Right renal cortex interstitium (tissue), 3 donors: ENCODE data around the gene CD2. TPM values are rescaled to one million over a fixed set of nuclear protein-coding genes. Genes with fewer than 3 reads are reported as not detected.

Experiments used
- DNase-seq, 3 donors: peaks; one replicate each; pipeline ENCODE4 v3.0.0-alpha.2; 2013; ENCODE audit warnings: low read depth in 3 of 3, low spot score in 2 of 3
- polyA plus RNA-seq, 3 donors: library from polyadenylated mRNA; unstranded; fragments of 120-200 nt; gene quantifications; one replicate each; pipeline ENCODE4 v1.2.1, GENCODE V29; 2013; ENCODE audit not compliant: insufficient read length in 3 of 3

Gene CD2
- polyA plus RNA-seq, 3 donors, result 0.35 to 1.1 (median 0.61) TPM

- no peak for DNase-seq
Measured at GRCh38 chr1:116726872-116727820, 27.1 kb upstream of the CD2 start.

DNA sequence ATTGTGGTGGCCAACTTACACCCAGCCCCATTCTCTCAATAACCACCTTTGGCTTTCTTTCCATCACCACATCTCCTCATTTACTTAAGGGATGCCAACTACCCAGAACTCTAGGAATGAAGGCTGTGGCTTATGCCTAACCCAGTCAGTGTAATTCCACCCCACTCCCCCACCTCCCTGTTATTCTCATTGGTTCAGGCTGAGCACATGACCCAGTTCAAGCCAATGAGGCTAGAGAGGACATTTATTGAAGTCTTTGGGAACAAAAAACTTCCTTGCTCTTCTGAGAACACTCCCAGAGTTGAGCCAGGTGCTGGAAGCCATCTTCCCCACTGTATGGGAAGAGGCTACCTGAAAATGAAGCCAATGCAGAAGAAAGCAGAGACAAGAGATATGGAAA, 22.8 kb upstream of the CD2 start:
- no peak for DNase-seq

GRCh38 chr1:116732726-116733125, 21.5 kb upstream of the CD2 start:
- no peak for DNase-seq

GRCh38 chr1:116733476-116734365, 20.5 kb upstream of the CD2 start:
- no peak for DNase-seq

DNA sequence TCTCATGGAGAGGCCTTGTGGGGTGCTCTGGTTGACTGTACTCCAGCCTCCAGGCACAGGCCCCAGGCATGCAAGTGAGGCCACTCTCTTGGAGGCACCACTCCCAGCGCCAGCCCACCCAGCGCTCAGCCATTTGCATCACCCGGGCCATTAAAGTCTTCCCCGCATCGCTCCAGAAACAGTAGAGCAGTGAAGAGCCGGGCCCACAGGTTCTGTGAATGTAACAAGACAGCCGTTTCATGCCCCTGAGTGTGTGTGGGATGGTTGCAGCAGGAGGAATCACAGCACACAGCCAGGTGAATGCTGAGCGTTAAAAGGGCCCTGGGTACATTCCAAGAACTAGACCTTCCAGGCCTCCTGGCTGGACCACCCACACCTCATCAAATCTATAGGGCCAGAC, 19.0 kb upstream of the CD2 start:
- no peak for DNase-seq

DNA sequence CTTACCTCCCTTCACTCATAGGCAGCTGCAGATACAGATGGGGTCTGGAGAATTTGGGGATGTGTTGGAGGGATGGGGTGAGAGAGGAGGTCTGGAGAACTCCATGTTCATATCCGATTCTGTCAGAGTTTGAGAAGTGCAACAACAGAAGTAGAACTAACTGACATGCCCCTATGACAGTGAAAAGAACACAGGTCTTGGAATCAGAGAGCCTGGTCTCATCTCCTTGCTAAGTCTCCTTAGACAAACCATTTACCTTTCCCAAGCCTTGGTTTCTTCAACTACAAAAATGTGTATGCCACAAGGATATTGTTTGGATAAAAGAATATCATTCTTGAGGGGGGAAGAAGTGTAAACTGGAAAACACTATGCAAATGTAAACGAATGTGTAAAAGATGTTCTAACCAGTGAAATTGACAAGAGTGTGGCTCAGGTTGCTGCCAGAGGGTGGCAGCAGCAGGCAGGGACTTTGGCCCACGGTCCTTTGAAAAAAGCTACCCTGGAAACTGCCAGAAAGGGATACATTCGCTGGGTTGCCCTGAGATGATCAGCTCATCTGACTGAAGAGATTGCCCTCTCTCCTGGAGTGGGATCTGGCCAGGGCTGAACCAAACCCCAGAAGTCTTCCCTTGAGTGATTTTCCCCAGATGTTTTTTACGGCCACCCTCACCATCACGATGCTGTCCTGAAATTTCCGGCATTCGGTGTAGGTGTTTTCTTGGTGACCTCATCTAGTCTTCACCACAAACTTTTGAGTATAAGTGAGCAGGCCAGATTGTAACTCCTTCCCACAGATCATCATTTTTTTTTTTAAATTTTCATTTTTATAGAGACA, 17.0 kb upstream of the CD2 start:
- DNase-seq, result peak in 2 of 3 donors; percentile 23 to 40

GRCh38 chr1:116737855-116738321, 16.3 kb upstream of the CD2 start:
- DNase-seq, result no peak

- no peak for DNase-seq
Measured at GRCh38 chr1:116738673-116739370, 15.4 kb upstream of the CD2 start.

GRCh38 chr1:116739371-116740012, 14.7 kb upstream of the CD2 start:
- no peak for DNase-seq

- DNase-seq, result no peak
Measured at GRCh38 chr1:116740296-116740695, 13.9 kb upstream of the CD2 start.

DNA sequence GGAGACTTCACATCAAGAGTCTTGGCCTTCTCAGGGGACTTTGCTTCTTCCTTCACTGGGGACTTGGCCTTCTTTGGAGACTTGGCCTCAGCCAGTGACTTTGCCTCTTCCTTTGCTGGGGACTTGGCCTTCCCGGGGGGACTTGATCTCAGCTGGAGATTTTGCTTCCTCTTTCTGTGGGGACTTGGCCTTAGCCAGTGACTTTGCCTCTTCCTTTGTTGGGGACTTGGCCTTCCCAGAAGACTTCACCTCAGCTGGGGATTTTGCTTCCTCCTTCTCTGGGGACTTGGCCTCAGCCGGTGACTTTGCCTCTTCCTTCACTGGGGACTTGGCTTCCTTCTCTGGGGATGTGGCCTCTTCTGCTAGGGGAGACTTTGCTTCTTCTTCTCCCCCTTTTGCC, 13.5 kb upstream of the CD2 start:
- no peak for DNase-seq

DNA sequence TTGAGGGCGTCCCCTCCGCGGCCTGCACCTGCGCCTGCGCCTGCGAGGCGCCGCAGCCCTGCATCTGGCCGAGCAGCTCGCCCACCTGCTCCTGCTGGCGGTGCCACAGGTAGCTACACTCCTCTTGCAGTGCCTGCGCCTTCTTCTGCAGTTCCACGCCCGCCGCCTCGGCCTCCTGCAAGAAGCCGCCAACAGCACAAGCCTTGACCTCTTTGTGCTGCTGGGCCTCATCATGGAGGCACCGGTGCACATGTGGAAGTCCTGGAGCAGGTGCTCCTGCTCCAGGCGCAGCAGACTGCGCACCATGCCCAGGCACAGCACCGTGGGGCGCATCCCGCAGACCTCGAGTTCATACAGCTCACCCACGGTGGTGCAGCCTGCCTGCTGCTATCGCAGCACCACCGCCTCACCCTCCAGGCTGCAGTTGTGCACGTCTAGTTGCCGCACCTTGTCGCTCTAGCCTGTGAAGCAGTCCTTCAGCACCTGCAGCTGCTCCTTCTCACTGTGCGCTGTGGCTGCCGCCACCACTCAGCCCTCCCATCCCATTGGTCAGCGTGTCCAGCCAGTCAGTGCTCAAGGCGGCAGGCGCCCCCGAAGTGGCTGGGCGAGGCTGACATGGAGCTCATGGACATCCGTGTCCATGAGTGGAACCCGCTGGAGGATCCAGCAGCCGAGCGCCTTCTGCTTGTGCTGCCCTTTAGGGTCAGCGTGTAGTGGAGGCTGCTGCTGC, 12.2 kb upstream of the CD2 start:
- no peak for DNase-seq

- no peak for DNase-seq
Measured at GRCh38 chr1:116743535-116743934, 10.7 kb upstream of the CD2 start.

GRCh38 chr1:116748272-116748671, 6.0 kb upstream of the CD2 start:
- DNase-seq, result no peak

GRCh38 chr1:116751146-116751545, 3.1 kb upstream of the CD2 start:
- DNase-seq, result no peak

DNA sequence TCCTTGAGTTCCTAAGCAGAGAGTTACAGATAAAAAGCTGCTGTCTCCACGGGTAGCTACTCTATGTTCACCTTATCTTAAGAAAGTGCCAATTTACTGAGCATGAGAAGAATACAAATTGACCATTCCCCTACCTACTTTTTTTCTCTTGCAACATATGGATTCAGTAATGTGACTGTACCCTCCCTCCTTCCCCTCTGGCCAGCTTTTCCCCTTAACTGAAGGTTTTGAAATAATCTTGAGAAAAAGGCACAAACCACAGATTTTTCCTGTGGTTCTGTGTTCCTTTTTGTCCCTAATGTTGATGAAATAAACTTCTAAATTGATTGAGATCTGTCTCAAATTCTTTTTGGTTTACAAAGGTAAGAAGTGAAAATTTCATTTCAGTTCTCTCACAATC, 2.6 kb upstream of the CD2 start:
- no peak for DNase-seq

GRCh38 chr1:116753312-116753711, 918 bp upstream of the CD2 start:
- no peak for DNase-seq

GRCh38 chr1:116755066-116755465, 836 bp downstream of the CD2 start:
- DNase-seq, result no peak

DNA sequence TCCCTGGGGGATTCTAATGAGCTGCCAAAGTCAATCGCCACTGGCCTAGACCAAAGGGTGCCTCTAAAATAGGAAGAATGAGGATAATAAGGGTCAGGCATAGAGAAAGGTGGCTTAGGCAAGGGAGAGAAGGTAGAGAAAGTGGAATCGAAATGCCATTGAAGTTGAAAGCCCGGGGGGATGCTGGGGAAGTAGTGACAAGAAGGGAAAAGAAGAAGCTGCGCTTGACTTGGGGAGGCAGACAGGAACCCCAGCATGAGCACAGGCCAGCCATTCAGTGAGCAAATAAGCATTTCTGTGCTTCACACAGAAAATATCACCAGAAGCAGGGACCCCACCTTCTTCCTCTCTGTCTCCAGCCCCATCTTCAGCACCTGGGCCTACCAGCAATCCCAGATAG, 1.5 kb downstream of the CD2 start:
- DNase-seq, result no peak
